HFFc6 (cell line): ENCODE results near the gene SPATA16. TPM values are rescaled to one million over a fixed set of nuclear protein-coding genes. Genes with fewer than 3 reads are reported as not detected.
"Not testable (repeated sequence)": the region's sequence is repeated elsewhere in the genome, so short reads cannot be mapped to it uniquely, and the experiment has no call there.

ENCODE experiments used
- DNase-seq: peaks from one replicate; pipeline ENCODE4 v3.0.0-alpha.2; 2018
- H3K27ac Mint-ChIP-seq: 2 replicates; pipeline ENCODE4 v1.8.0; 2020; ENCODE audit warnings: mild to moderate bottlenecking, mixed read lengths
- H3K27me3 Mint-ChIP-seq: 2 replicates; pipeline ENCODE4 v1.8.0; 2021; ENCODE audit warnings: mild to moderate bottlenecking, moderate library complexity, mixed read lengths; ENCODE audit not compliant: insufficient read depth
- H3K36me3 Mint-ChIP-seq: 2 replicates; pipeline ENCODE4 v1.8.0; 2021; ENCODE audit warnings: low read depth, mixed read lengths
- H3K4me1 Mint-ChIP-seq: 2 replicates; pipeline ENCODE4 v1.8.0; 2020; ENCODE audit warnings: low read depth, mixed read lengths
- H3K4me3 Mint-ChIP-seq: 2 replicates; pipeline ENCODE4 v1.8.0; 2020; ENCODE audit warnings: mild to moderate bottlenecking, moderate library complexity, mixed read lengths
- H3K9me3 Mint-ChIP-seq: 2 replicates; pipeline ENCODE4 v1.8.0; 2020; ENCODE audit warnings: mild to moderate bottlenecking, mixed read lengths
- CTCF ChIP-seq: fragments of 200-600 bp; sonication (generic); IDR thresholded peaks from 2 replicates; pipeline ENCODE4 v1.5.0; 2021; ENCODE audit warnings: antibody characterized with exemption, mild to moderate bottlenecking
- total RNA-seq, 6 experiments: library from RNA; stranded (reverse); fragmentation: NEBNext Ultra II Directional; extraction: Animal tissue kit (Norgen Biotek cat#: 25700); gene quantifications; 2 replicates in 1 of 6; 3 replicates in 5 of 6; pipeline ENCODE4 v1.2.3, GENCODE V29; 2021

SPATA16 gene
- total RNA-seq, 6 experiments from 2014 or later, result not detected

DNA sequence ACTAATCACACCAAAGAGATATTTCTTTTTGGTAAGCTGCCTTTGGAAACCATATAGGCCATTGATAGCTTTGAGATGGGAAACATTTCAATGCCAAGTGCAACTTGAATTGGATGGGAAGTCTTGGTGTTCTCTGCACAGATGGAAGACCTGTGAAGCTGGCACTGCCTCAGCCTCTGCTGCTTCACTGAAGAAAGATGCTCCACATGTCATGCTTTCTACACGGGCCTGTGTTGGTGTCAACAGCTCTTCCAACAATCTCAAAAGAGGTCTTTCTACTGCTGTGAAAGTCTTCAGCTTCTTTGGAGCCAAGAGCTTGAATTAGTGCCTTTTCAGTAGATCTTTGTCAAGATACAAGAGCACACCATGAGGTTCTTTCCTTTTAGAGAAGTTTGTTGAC, 169.0 kb downstream of the SPATA16 start:
- TF ChIP-seq CTCF, result no peak
- Mint-ChIP-seq H3K36me3 (no peaks in the 10 kb centered on the region), H3K27me3 (no peaks in the 10 kb centered on the region), H3K9me3 (no peaks in the 10 kb centered on the region), H3K27ac (no peak overlapping the region), H3K4me3 (no peak overlapping the region), H3K4me1 (no peaks in the 10 kb centered on the region)
- DNase-seq, result no peak

DNA sequence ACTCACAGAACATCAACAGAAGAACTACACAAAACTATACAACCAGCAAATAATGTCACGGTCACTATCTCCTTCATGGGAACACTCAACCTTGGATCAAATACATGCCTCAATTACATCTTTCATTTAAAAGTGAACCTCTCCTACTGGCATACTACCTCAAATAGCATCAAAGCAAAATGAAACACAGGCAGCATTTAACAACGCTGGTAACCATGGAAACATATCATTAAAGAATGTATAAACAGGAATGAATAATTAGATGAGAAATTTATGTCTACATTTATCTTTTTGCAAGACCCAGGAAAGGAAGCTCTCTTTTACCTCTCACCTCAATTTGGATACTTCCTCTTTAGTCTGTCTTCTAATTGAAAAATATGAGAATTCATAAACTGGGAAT, 172.4 kb downstream of the SPATA16 start:
- TF ChIP-seq CTCF, result no peak
- DNase-seq, result no peak
- H3K27ac Mint-ChIP-seq, result no peak overlapping the region
- H3K9me3 Mint-ChIP-seq, result no peaks in the 10 kb centered on the region
- H3K27me3 Mint-ChIP-seq, result no peaks in the 10 kb centered on the region
- H3K36me3 Mint-ChIP-seq, result no peaks in the 10 kb centered on the region
- no peaks in the 10 kb centered on the region; the same call in 1 of the 2 replicates for H3K4me1 Mint-ChIP-seq
- H3K4me3 Mint-ChIP-seq, result no peak overlapping the region

GRCh38 chr3:172965256-172965655, 175.8 kb downstream of the SPATA16 start:
- no peaks in the 10 kb centered on the region for H3K36me3 Mint-ChIP-seq
- no peak overlapping the region for H3K4me3 Mint-ChIP-seq
- H3K4me1 Mint-ChIP-seq, result no peaks in the 10 kb centered on the region; the same call in 1 of the 2 replicates
- H3K27ac Mint-ChIP-seq, result no peak overlapping the region
- H3K27me3 Mint-ChIP-seq, result no peaks in the 10 kb centered on the region
- no peak for TF ChIP-seq CTCF
- DNase-seq, result peak; percentile 28
- H3K9me3 Mint-ChIP-seq, result no peaks in the 10 kb centered on the region

DNA sequence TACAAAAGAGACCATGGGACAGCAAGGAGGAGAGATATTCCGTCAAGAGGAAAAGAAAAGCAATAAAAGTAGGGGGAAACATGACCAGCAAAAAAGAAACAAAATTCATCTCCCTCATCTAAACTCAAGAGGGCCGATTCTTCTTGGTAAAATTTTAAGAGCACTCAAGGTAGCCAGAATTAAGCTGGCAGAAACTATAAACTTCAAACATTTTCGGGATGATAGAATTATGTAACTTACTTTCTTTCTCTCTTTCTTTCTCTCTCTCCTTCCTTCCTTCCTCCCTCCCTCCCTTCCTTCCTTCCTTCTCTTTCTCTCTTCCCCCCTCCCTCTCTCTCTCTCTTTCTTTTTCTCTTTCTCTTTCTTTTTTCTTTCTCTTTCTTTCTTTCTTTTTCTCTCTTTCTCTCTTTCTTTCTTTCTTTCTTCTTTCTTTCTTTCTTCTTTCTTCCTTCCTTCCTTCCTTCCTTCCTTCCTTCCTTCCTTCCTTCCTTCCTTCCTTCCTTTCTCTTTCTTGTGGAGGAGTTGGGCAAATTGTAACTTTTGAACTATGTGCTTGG, 180.3 kb downstream of the SPATA16 start:
- not testable (repeated sequence) for DNase-seq, H3K27ac Mint-ChIP-seq, H3K9me3 Mint-ChIP-seq, H3K4me3 Mint-ChIP-seq, H3K4me1 Mint-ChIP-seq, H3K36me3 Mint-ChIP-seq, H3K27me3 Mint-ChIP-seq

DNA sequence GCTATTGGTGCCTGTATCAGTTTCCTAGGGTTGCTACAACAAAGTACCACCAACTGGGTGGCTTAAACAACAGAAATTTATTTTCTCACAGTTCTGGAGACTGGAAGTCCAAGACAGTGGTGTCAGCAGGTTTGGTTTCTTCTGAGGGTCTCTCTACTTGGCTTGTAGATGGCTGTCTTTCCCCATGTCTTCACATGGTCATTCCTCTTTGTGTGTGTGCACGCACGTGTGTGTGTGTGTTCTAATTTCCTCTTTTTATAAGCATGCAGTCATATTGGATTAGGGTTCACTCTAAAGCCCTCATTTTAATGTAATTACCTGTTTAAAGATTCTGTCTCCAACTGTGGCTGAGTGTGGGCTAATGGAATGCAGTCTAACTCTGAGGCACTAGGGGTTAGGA, 182.5 kb downstream of the SPATA16 start:
- Mint-ChIP-seq H3K4me1 (no peaks in the 10 kb centered on the region), H3K27ac (no peak overlapping the region), H3K27me3 (no peaks in the 10 kb centered on the region), H3K36me3 (no peaks in the 10 kb centered on the region), H3K4me3 (no peak overlapping the region), H3K9me3 (no peaks in the 10 kb centered on the region)
- no peak for TF ChIP-seq CTCF
- no peak for DNase-seq

GRCh38 chr3:172953571-172953970, 187.5 kb downstream of the SPATA16 start:
- no peaks in the 10 kb centered on the region for H3K36me3 Mint-ChIP-seq
- TF ChIP-seq CTCF, result no peak
- H3K4me3 Mint-ChIP-seq, result no peak overlapping the region
- H3K27me3 Mint-ChIP-seq, result no peaks in the 10 kb centered on the region; the same call in 1 of the 2 replicates
- H3K9me3 Mint-ChIP-seq, result no peaks in the 10 kb centered on the region; the same call in 1 of the 2 replicates
- no peak for DNase-seq
- H3K27ac Mint-ChIP-seq, result no peak overlapping the region
- H3K4me1 Mint-ChIP-seq, result no peaks in the 10 kb centered on the region
